ENCODE results near the gene PRRT4.

The PRRT4 gene

DNA sequence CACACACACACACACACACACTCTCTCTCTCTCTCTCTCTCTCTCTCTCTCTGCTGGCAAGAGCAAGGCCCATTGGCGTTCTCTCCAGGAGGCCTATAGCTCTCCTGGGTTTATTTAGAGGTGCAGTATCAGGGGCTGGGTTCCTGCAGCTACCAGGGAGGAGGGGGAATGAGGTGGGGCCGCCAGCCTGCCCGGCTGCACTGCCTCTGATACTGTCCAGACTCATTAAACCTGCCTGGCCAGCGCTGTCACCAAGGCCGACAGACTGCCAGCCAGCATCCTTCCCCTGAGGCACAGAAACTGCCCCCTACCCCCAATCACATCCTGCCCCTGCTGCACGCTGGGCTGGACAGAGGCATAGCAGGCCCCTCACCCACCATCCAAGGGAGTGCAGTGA, 4.3 kb downstream of the PRRT4 start:
- no peaks in the 10 kb centered on the region for H3K27me3 ChIP-seq (ENCODE audit: insufficient read depth, poor library complexity, severe bottlenecking)
- no peak for DNase-seq (ENCODE audit: low read depth in 1 of 2, low spot score in 1 of 2)
- H3K4me3 ChIP-seq (replicated peaks; ENCODE audit: insufficient read depth, low read length) = no peak overlapping the region
- TF ChIP-seq REST (IDR thresholded peaks at IDR 0.05; ENCODE audit: insufficient replicate concordance, low read depth) (no peak), SPI1 (IDR thresholded peaks at IDR 0.05; ENCODE audit: borderline replicate concordance, low read depth) (no peak), CTCF (IDR thresholded peaks at IDR 0.05; ENCODE audit: insufficient read depth, low read length) (no peak), POLR2AphosphoS5 (IDR thresholded peaks at IDR 0.05; ENCODE audit: low read depth) (no peak), GABPA (IDR thresholded peaks at IDR 0.05; ENCODE audit: low read depth) (no peak)
- peak overlapping the region; percentile 24; the same call in 1 of the 2 replicates for H3K27ac ChIP-seq (replicated peaks)

GRCh38 chr7:128356546-128357216, 4.8 kb downstream of the PRRT4 start:
- TF ChIP-seq POLR2AphosphoS5 (IDR thresholded peaks at IDR 0.05; ENCODE audit: low read depth) (no peak), SPI1 (IDR thresholded peaks at IDR 0.05; ENCODE audit: borderline replicate concordance, low read depth) (no peak)
- DNase-seq (ENCODE audit: low read depth in 1 of 2, low spot score in 1 of 2) = no peak
- Histone ChIP-seq H3K4me3 (replicated peaks; ENCODE audit: insufficient read depth, low read length) (no peak overlapping the region), H3K27me3 (ENCODE audit: insufficient read depth, poor library complexity, severe bottlenecking) (no peaks in the 10 kb centered on the region), H3K27ac (replicated peaks) (no peak overlapping the region)

DNA sequence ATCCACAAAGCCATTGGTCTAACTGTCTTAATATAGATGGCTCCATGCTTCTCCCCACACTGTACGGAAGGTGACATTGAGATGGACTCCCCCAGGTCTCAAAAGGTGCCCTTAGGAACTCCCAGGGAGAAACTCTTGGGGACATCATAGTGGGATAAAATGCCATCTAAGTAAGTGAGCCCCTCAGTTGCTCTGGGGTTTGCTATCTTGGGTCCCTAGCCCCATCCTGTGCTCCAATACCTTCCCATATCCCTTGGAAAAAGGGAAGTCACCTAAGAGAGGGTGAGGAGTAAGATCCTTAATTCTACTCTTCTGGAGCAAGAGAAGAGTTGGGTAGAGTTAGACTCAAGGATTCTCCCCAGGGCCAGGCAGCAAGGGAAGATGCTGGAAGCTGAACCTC, 7.9 kb downstream of the PRRT4 start:
- no peak overlapping the region for H3K27ac ChIP-seq (replicated peaks)
- no peaks in the 10 kb centered on the region for H3K27me3 ChIP-seq (ENCODE audit: insufficient read depth, poor library complexity, severe bottlenecking)
- no peak for DNase-seq (ENCODE audit: low read depth in 1 of 2, low spot score in 1 of 2)
- TF ChIP-seq GABPA (IDR thresholded peaks at IDR 0.05; ENCODE audit: low read depth) (no peak), CTCF (IDR thresholded peaks at IDR 0.05; ENCODE audit: insufficient read depth, low read length) (no peak), REST (IDR thresholded peaks at IDR 0.05; ENCODE audit: insufficient replicate concordance, low read depth) (no peak), SPI1 (IDR thresholded peaks at IDR 0.05; ENCODE audit: borderline replicate concordance, low read depth) (no peak), POLR2AphosphoS5 (IDR thresholded peaks at IDR 0.05; ENCODE audit: low read depth) (no peak)
- H3K4me3 ChIP-seq (replicated peaks; ENCODE audit: insufficient read depth, low read length) = no peak overlapping the region

- no peak for DNase-seq (ENCODE audit: low read depth in 1 of 2, low spot score in 1 of 2)
- Histone ChIP-seq H3K27ac (replicated peaks) (no peak overlapping the region), H3K4me3 (replicated peaks; ENCODE audit: insufficient read depth, low read length) (no peak overlapping the region), H3K27me3 (ENCODE audit: insufficient read depth, poor library complexity, severe bottlenecking) (no peaks in the 10 kb centered on the region)
- TF ChIP-seq GABPA (IDR thresholded peaks at IDR 0.05; ENCODE audit: low read depth) (no peak), SPI1 (IDR thresholded peaks at IDR 0.05; ENCODE audit: borderline replicate concordance, low read depth) (no peak), REST (IDR thresholded peaks at IDR 0.05; ENCODE audit: insufficient replicate concordance, low read depth) (no peak), POLR2AphosphoS5 (IDR thresholded peaks at IDR 0.05; ENCODE audit: low read depth) (no peak), CTCF (IDR thresholded peaks at IDR 0.05; ENCODE audit: insufficient read depth, low read length) (no peak)
These were observed 8.3 kb downstream of the PRRT4 start for GRCh38 chr7:128353189-128353588.
